Measurements from ENCODE around the gene C1R.
"Not testable (repeated sequence)": the region's sequence is repeated elsewhere in the genome, so short reads cannot be mapped to it uniquely, and the experiment has no call there.

C1R gene

GRCh38 chr12:7120166-7120565 lies 27.9 kb upstream of the C1R start:
- DNase-seq (ENCODE audit: low read depth in 2 of 2) = no peak

- DNase-seq (ENCODE audit: low read depth in 2 of 2) = no peak
These were observed 26.6 kb upstream of the C1R start for GRCh38 chr12:7118881-7119280.

GRCh38 chr12:7117670-7118069 lies 25.4 kb upstream of the C1R start:
- DNase-seq (ENCODE audit: low read depth in 2 of 2) = no peak

- DNase-seq (ENCODE audit: low read depth in 2 of 2) = no peak
These were observed 24.7 kb upstream of the C1R start for GRCh38 chr12:7116916-7117315.

GRCh38 chr12:7116196-7116595 lies 24.0 kb upstream of the C1R start:
- DNase-seq (ENCODE audit: low read depth in 2 of 2) = no peak

- no peak for DNase-seq (ENCODE audit: low read depth in 2 of 2)
These were observed 22.6 kb upstream of the C1R start for GRCh38 chr12:7114851-7115250.

GRCh38 chr12:7114008-7114407 lies 21.8 kb upstream of the C1R start:
- no peak for DNase-seq (ENCODE audit: low read depth in 2 of 2)

GRCh38 chr12:7113389-7113871 lies 21.2 kb upstream of the C1R start:
- no peak for DNase-seq (ENCODE audit: low read depth in 2 of 2)

- no peak for DNase-seq (ENCODE audit: low read depth in 2 of 2)
These were observed 19.8 kb upstream of the C1R start for GRCh38 chr12:7112041-7112440.

- DNase-seq (ENCODE audit: low read depth in 2 of 2) = no peak
These were observed 18.4 kb upstream of the C1R start for GRCh38 chr12:7110661-7111060.

GRCh38 chr12:7109572-7109920 lies 17.3 kb upstream of the C1R start:
- no peak for DNase-seq (ENCODE audit: low read depth in 2 of 2)

- DNase-seq (ENCODE audit: low read depth in 2 of 2) = peak; percentile 57
These were observed 16.7 kb upstream of the C1R start, which contains the start of gene C1RL for GRCh38 chr12:7108796-7109571. TSS of gene C1RL (minus strand) at chr12:7109214. CDS start at chr12:7109180, 34 bp downstream.

GRCh38 chr12:7108003-7108795 lies 16.0 kb upstream of the C1R start:
- peak; percentile 36 to 46 for DNase-seq (ENCODE audit: low read depth in 2 of 2)

- DNase-seq (ENCODE audit: low read depth in 2 of 2) = no peak
These were observed 15.4 kb upstream of the C1R start for GRCh38 chr12:7107636-7108002.

GRCh38 chr12:7107181-7107580 lies 14.9 kb upstream of the C1R start:
- not testable (repeated sequence) for DNase-seq (ENCODE audit: low read depth in 2 of 2)

- DNase-seq (ENCODE audit: low read depth in 2 of 2) = no peak
These were observed 13.8 kb upstream of the C1R start for GRCh38 chr12:7106082-7106481.

GRCh38 chr12:7103837-7104584 lies 11.8 kb upstream of the C1R start:
- DNase-seq (ENCODE audit: low read depth in 2 of 2) = no peak

GRCh38 chr12:7102582-7102981 lies 10.3 kb upstream of the C1R start:
- no peak for DNase-seq (ENCODE audit: low read depth in 2 of 2)

- no peak for DNase-seq (ENCODE audit: low read depth in 2 of 2)
These were observed 9.5 kb upstream of the C1R start for GRCh38 chr12:7101694-7102131.

- DNase-seq (ENCODE audit: low read depth in 2 of 2) = no peak
These were observed 8.9 kb upstream of the C1R start for GRCh38 chr12:7101047-7101693.

- DNase-seq (ENCODE audit: low read depth in 2 of 2) = no peak
These were observed 8.0 kb upstream of the C1R start for GRCh38 chr12:7100239-7100638.

Measured in stimulated activated CD8-positive, alpha-beta memory T cell treated with anti-CD3 and anti-CD28 coated beads, Interleukin-2, amount 100 ng/mL, for 1 hour (primary cell).